ENCODE data around the gene TEX52. TPM values are rescaled to one million over a fixed set of nuclear protein-coding genes. Genes with fewer than 3 reads are reported as not detected.
"Not testable (repeated sequence)": the region's sequence is repeated elsewhere in the genome, so short reads cannot be mapped to it uniquely, and the experiment has no call there.

TEX52 gene
- total RNA-seq, 6 experiments from 2014 or later = not detected

GRCh38 chr12:2877953-2878732 is 21.3 kb upstream of the TEX52 start:
- TF ChIP-seq CTCF (IDR thresholded peaks at IDR 0.05) = peak; percentile 17; the same call in 1 of the 2 replicates
- Mint-ChIP-seq H3K27me3 (ENCODE audit: insufficient read depth) (peaks cover 4% of the 10 kb centered on the region; the same call in 1 of the 2 replicates), H3K9me3 (no peaks in the 10 kb centered on the region), H3K4me1 (ENCODE audit: low read depth) (peaks cover 19% of the 10 kb centered on the region), H3K27ac (peak overlapping the region; percentile 98), H3K36me3 (ENCODE audit: low read depth) (no peaks in the 10 kb centered on the region; the same call in 1 of the 2 replicates), H3K4me3 (peak overlapping the region; percentile 97)
- DNase-seq = peak; percentile 15

- H3K27ac Mint-ChIP-seq = peak within 1 kb of the TSS; percentile 98
- peaks cover 4% of the 10 kb centered on the region; the same call in 1 of the 2 replicates for H3K27me3 Mint-ChIP-seq (ENCODE audit: insufficient read depth)
- TF ChIP-seq CTCF (IDR thresholded peaks at IDR 0.05) = no peak
- DNase-seq = peak; percentile 88
- H3K4me1 Mint-ChIP-seq (ENCODE audit: low read depth) = peaks cover 19% of the 10 kb centered on the region
- no peaks in the 10 kb centered on the region; the same call in 1 of the 2 replicates for H3K36me3 Mint-ChIP-seq (ENCODE audit: low read depth)
- H3K4me3 Mint-ChIP-seq = peak within 1 kb of the TSS; percentile 97
- no peaks in the 10 kb centered on the region for H3K9me3 Mint-ChIP-seq
Observed at GRCh38 chr12:2877047-2877952, 20.5 kb upstream of the TEX52 start, which contains the start of the genes FOXM1 and RHNO1. TSS of gene FOXM1 (minus strand) at chr12:2877174. CDS start at chr12:2874478, 2,696 bp downstream. TSS of gene RHNO1 (plus strand) at chr12:2877223. CDS start at chr12:2885367, 8,144 bp downstream.

GRCh38 chr12:2876431-2877046 is 19.7 kb upstream of the TEX52 start:
- Mint-ChIP-seq H3K36me3 (ENCODE audit: low read depth) (peaks cover 5% of the 10 kb centered on the region; the same call in 1 of the 2 replicates), H3K4me3 (peak overlapping the region; percentile 97), H3K9me3 (no peaks in the 10 kb centered on the region), H3K27ac (peak overlapping the region; percentile 81), H3K4me1 (ENCODE audit: low read depth) (peaks cover 19% of the 10 kb centered on the region), H3K27me3 (ENCODE audit: insufficient read depth) (peaks cover 4% of the 10 kb centered on the region; the same call in 1 of the 2 replicates)
- TF ChIP-seq CTCF (IDR thresholded peaks at IDR 0.05) = no peak
- peak; percentile 13 for DNase-seq

GRCh38 chr12:2868986-2869632 is 12.3 kb upstream of the TEX52 start:
- DNase-seq = peak; percentile 28
- not testable (repeated sequence) for H3K9me3 Mint-ChIP-seq; H3K4me3 Mint-ChIP-seq; H3K27me3 Mint-ChIP-seq (ENCODE audit: insufficient read depth)
- H3K27ac Mint-ChIP-seq = peak overlapping the region; percentile 57
- H3K36me3 Mint-ChIP-seq (ENCODE audit: low read depth) = peaks cover 25% of the 10 kb centered on the region; the same call in 1 of the 2 replicates
- peaks cover 12% of the 10 kb centered on the region for H3K4me1 Mint-ChIP-seq (ENCODE audit: low read depth)

- H3K27ac Mint-ChIP-seq = no peak overlapping the region
- peaks cover 4% of the 10 kb centered on the region for H3K27me3 Mint-ChIP-seq (ENCODE audit: insufficient read depth)
- H3K36me3 Mint-ChIP-seq (ENCODE audit: low read depth) = peaks cover 43% of the 10 kb centered on the region; the same call in 1 of the 2 replicates
- no peak overlapping the region for H3K4me3 Mint-ChIP-seq
- no peak for DNase-seq
- H3K4me1 Mint-ChIP-seq (ENCODE audit: low read depth) = peaks cover 10% of the 10 kb centered on the region
- TF ChIP-seq CTCF (IDR thresholded peaks at IDR 0.05) = no peak
- no peaks in the 10 kb centered on the region for H3K9me3 Mint-ChIP-seq
Observed at GRCh38 chr12:2864198-2864597, 7.4 kb upstream of the TEX52 start.

- not testable (repeated sequence) for H3K27me3 Mint-ChIP-seq (ENCODE audit: insufficient read depth); DNase-seq; H3K4me1 Mint-ChIP-seq (ENCODE audit: low read depth); H3K4me3 Mint-ChIP-seq; H3K9me3 Mint-ChIP-seq; H3K27ac Mint-ChIP-seq
- H3K36me3 Mint-ChIP-seq (ENCODE audit: low read depth) = peaks cover 36% of the 10 kb centered on the region; the same call in 1 of the 2 replicates
Observed at GRCh38 chr12:2863402-2863801, 6.6 kb upstream of the TEX52 start.

All from HFFc6 (cell line).